Stimulated activated CD4-positive, alpha-beta T cell treated with anti-CD3 and anti-CD28 coated beads, Interleukin-2, amount 100 ng/mL, for 4 hours (primary cell): ENCODE measurements around the gene SLC2A1.

Experiments used
- DNase-seq: peaks from one replicate; pipeline ENCODE4 v3.0.0-alpha.2; 2020; ENCODE audit warnings: low read depth

SLC2A1 gene

DNA sequence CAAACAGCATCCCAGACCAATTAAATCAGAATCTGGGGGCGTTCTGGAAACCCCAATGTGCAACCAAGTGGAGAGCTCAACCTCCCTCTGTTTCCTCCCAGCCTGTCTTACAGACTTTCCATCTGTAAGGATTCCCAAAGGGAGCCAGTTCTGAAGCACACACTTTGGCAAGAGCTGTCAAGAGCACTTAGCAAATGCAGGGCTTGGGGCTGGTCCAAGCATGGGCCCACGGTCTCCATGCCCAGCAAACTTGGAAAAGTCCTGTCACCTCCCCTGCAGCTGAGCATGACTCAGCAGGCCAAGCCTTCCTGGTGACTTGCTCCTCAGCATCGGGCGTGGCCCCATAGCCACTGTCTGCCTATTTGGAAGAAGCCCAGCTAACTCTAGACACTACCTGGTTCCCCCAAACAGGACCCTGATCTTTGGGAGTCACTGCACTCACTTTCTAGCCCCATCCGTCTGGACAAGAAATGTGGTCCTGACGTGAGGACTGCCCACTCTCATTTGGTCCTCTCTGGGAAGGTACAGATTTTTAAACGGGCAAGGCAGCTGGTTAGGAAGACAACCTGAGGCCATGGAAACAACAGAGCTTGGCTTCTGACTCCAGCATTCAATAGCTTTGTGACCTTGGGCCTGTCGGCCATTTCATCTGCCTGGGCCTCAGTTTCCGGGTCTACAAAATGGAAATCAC lies 16.9 kb downstream of the SLC2A1 start:
- DNase-seq = no peak

- no peak for DNase-seq
Measured at GRCh38 chr1:42940851-42941639, 17.6 kb downstream of the SLC2A1 start.

- DNase-seq = no peak
Measured at GRCh38 chr1:42938645-42939615, 19.7 kb downstream of the SLC2A1 start.

- DNase-seq = no peak
Measured at GRCh38 chr1:42937836-42938644, 20.6 kb downstream of the SLC2A1 start.

GRCh38 chr1:42937141-42937696 lies 21.4 kb downstream of the SLC2A1 start:
- no peak for DNase-seq

DNA sequence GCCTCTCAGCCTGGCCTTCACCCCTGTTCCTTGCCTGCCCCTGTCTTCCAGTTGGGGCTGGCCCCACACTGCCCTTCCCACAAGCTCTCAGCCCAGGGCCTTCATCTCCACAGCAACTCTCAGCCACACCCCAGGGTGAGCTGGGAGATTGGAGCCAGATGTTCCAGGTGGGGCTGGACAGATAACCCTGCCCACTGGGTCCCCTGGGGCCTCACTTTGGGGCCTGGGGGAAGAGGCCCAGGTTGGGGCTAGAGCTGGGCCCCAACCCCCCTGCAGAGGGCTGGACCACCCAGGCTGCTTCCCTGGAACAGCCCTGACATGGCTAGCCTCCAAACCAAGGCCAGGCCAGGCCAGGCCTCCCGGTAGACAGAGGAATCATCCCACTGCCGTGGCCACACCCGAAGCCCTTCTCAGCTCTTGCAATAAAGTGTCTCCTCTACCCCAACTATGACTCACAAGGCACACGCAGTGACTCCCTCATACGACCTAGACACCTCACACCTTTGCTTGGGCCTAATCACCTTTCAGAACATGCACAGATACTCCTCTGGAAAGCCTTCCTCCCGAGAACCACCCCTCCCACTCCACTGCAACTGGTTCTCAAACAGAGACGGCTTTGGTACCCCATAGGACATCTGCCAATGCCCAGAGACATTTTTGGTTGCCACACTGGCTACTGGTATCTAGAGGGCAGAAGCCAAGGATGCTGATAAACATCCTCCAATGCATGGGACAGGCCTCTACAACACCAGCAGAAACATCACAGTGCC lies 22.2 kb downstream of the SLC2A1 start:
- DNase-seq = no peak

GRCh38 chr1:42935971-42936308 lies 22.7 kb downstream of the SLC2A1 start:
- no peak for DNase-seq

DNA sequence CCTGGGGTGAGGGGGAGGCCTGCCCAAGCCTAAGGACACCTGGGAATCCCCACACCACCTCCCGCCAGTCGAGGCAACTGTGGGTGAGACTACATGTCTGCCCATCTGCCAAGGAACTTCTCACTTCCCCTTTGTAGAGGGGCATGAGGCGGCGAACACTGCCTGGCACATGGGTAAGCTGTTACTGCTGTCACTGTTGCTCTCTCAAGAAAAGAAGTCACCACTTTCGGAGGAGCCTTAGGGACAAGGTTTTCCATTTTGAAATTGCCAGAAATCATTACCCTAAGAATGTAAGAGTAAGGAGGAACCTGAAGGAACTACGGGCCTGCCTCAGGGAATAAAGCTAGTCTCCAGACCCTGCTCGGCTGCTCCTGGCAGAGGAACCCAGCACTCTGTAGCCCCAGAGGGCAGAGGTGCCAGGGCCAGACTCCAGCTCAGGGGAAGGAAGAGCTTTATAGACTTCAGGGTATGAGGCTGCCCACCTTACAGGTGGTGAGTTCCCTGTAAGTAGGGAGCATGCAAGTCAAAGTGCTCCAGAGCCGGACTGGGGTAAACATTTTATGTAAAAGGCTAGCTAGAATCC lies 23.3 kb downstream of the SLC2A1 start:
- DNase-seq = no peak

DNA sequence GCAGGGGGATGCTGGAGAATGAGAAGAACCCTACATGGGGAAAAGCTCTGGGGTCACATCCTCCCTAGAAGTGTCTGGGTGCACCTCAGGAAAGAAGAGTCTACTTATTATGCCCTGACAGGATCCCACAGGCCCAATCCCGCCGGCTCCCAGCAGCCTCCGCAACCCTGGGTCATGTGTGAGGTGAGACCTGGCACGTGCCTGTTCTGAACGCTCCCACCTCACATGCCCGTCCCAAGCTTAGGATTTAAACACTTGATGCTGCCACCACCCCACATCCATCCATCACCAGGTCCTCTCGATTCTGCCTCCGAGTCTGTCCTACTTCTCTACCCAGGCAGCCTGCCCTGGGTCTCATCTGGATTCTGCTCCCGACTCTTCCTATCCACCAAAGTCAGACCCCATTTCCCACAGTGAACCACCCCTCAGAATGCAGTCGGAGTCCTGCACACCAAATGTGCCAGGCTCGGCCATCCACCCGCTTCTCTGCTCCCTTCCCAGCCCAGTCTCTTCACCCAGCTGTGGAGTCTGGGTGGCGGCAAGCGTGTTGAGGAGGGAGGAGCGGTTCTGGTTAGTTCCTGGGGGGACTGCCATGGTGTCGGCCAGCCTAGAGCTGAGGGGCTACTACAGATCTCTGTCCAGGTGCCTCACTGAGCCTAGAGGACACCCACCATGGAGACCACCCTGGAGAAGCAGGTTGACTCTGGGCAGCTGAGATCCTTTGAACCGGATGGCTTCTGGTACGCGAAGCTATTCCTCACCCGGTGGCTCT lies 23.9 kb downstream of the SLC2A1 start:
- DNase-seq = no peak

- no peak for DNase-seq
Measured at GRCh38 chr1:42933610-42934491, 24.8 kb downstream of the SLC2A1 start.

GRCh38 chr1:42933060-42933586 lies 25.5 kb downstream of the SLC2A1 start:
- no peak for DNase-seq

DNA sequence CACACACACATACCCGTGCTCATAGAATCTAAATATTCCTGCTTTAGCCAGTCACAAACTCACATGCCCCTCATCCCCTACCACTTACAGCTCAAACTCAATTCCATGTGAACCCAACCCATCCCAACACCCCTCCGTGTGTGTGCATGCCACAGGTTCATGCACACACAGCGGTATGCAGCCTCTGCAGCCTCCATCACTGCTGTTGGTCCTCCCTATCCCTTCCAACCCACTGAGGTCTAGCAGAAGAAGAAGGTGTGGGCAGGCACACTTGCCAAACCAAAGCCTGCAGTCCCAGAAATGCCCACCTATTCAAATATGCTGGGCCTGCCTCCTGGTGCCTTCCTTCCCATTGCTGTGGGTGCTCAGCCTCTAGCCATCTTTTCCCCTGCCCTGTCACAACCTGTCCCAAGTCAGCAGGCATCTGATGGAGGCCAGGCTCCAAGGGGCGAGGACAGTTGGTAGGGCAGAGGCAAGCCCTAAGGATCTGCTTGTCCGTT lies 26.2 kb downstream of the SLC2A1 start:
- no peak for DNase-seq

DNA sequence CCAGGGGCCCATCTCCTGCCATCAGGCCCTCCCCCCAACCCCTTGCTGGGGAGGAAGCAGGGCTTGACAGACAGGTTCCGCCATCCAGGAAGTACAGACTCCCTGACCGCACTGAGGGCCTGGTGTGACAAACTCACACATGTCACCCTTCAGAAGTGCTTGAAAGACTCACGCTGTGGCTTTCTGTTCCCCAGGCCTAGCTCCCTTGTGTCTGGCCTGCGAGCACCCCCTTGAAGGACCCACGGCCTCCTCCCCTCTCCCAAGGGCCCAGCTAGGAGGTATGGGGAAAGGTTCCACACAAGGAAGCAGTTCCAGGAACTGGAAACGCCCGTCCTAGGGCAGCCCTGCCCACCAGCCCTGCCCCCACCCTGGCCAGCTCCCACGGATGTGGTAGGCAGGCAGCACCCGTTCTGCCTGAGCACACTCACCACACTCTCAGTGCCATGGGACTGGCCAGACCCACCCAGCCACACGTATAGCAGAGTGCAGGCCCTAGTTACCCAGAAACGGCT lies 26.7 kb downstream of the SLC2A1 start:
- DNase-seq = peak; percentile 53

- peak; percentile 39 for DNase-seq
Measured at GRCh38 chr1:42931108-42931539, 27.5 kb downstream of the SLC2A1 start.

GRCh38 chr1:42930178-42931107 lies 28.2 kb downstream of the SLC2A1 start:
- DNase-seq = no peak

DNA sequence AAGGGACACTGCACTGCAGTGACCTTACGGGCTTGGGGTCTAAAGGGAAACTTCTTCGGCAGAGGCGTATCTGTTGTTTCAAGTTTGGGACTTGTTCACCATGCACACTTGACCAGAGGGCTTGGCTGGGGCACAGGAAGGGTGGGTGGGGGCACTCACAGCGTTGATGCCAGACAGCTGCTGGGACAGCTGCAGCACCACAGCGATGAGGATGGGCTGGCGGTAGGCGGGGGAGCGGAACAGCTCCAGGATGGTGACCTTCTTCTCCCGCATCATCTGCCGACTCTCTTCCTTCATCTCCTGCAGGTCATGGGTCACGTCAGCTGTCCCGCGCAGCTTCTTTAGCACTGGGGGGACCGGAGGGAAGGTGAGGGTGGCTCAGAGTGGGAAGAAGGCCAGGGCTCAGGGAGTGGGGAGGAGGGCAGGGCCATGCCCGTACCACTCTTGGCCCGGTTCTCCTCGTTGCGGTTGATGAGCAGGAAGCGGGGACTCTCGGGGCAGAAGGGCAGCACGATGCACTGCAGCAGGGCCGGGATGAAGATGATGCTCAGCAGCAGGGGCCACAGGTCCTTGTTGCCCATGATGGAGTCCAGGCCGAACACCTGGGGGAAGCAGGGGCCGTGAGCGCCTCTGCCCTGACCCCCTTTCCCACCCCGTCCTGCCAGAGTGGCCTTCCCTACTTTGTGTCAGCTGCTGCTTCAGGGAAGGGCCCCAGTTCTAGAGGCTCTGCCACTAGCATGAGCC lies 29.1 kb downstream of the SLC2A1 start:
- no peak for DNase-seq
